C4-2B (cell line): ENCODE data around the gene CRISPLD2.

Experiments
- CTCF ChIP-seq: fragments of 450-650 bp; conservative IDR thresholded peaks from 2 replicates; pipeline ENCODE4 v1.5.1; 2017; ENCODE audit warnings: mild to moderate bottlenecking
- ZFX ChIP-seq: fragments of 450-650 bp; IDR thresholded peaks from 2 replicates; pipeline ENCODE4 v1.6.1; 2017

GRCh38 chr16:84822990-84823389 lies 3.2 kb downstream of the CRISPLD2 start:
- TF ChIP-seq CTCF (no peak), ZFX (no peak)
